ENCODE data around the gene YWHAH. TPM values are rescaled to one million over a fixed set of nuclear protein-coding genes. Genes with fewer than 3 reads are reported as not detected.

Gene YWHAH
- total and polyA plus RNA-seq, 2 of the 4 experiments (the other 2 are of a cell fraction), result 147 to 173 TPM

- POLR2A ChIA-PET (ENCODE audit: unreplicated experiment), result no interaction called here
- peaks cover 0 to 6% of the 10 kb centered on the region in 2 experiments; a peak in 2 of 4 replicates for H3K79me1 ChIP-seq (ENCODE audit: low read depth in 1 of 2, low read length in 2 of 2)
- H4K91ac ChIP-seq (ENCODE audit: insufficient read depth, low read depth, low read length), result no peak overlapping the region
- DNase-seq, result no peak
- TF ChIP-seq POLR2A (IDR thresholded peaks at IDR 0.05; ENCODE audit: low read depth, low read length) (no peak), MAFK (IDR thresholded peaks at IDR 0.05; ENCODE audit: low read depth, low read length) (no peak), NFE2L2 (IDR thresholded peaks at IDR 0.05; ENCODE audit: low read depth, low read length) (no peak), MXI1 (IDR thresholded peaks at IDR 0.05; ENCODE audit: borderline replicate concordance, low read depth, low read length) (no peak), RAD21 (IDR thresholded peaks at IDR 0.05; ENCODE audit: low read length) (no peak), ELK1 (IDR thresholded peaks at IDR 0.05; ENCODE audit: borderline replicate concordance, low read depth, low read length) (no peak), BHLHE40 (IDR thresholded peaks at IDR 0.05; ENCODE audit: low read depth, low read length) (no peak), RFX5 (IDR thresholded peaks at IDR 0.05; ENCODE audit: low read depth, low read length) (no peak), SMC3 (IDR thresholded peaks at IDR 0.05; ENCODE audit: low read depth, low read length) (no peak), RCOR1 (IDR thresholded peaks at IDR 0.05; ENCODE audit: insufficient replicate concordance, low read length) (no peak), CEBPB (IDR thresholded peaks at IDR 0.05; ENCODE audit: low read depth, low read length) (no peak), FOS (IDR thresholded peaks at IDR 0.05; ENCODE audit: low read depth, low read length) (no peak), MAZ (IDR thresholded peaks at IDR 0.05; ENCODE audit: borderline replicate concordance, low read depth, low read length) (no peak), CHD1 (IDR thresholded peaks at IDR 0.05; ENCODE audit: low read depth, low read length) (no peak)
- TF ChIP-seq, protein P1, sequence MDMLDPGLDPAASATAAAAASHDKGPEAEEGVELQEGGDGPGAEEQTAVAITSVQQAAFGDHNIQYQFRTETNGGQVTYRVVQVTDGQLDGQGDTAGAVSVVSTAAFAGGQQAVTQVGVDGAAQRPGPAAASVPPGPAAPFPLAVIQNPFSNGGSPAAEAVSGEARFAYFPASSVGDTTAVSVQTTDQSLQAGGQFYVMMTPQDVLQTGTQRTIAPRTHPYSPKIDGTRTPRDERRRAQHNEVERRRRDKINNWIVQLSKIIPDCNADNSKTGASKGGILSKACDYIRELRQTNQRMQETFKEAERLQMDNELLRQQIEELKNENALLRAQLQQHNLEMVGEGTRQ (IDR thresholded peaks at IDR 0.05; ENCODE audit: low read depth, low read length), result no peak
- TF ChIP-seq, protein P2, sequence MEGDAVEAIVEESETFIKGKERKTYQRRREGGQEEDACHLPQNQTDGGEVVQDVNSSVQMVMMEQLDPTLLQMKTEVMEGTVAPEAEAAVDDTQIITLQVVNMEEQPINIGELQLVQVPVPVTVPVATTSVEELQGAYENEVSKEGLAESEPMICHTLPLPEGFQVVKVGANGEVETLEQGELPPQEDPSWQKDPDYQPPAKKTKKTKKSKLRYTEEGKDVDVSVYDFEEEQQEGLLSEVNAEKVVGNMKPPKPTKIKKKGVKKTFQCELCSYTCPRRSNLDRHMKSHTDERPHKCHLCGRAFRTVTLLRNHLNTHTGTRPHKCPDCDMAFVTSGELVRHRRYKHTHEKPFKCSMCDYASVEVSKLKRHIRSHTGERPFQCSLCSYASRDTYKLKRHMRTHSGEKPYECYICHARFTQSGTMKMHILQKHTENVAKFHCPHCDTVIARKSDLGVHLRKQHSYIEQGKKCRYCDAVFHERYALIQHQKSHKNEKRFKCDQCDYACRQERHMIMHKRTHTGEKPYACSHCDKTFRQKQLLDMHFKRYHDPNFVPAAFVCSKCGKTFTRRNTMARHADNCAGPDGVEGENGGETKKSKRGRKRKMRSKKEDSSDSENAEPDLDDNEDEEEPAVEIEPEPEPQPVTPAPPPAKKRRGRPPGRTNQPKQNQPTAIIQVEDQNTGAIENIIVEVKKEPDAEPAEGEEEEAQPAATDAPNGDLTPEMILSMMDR (conservative IDR thresholded peaks at IDR 0.05; ENCODE audit: low read depth, low read length), result no peak
- no peak overlapping the region for H3K4ac ChIP-seq (ENCODE audit: low read depth, low read length)
- H3K27me3 ChIP-seq (ENCODE audit: control insufficient read depth, insufficient read depth, low read length), result peaks cover 11% of the 10 kb centered on the region
- H2AK5ac ChIP-seq (ENCODE audit: low read depth, low read length), result no peak overlapping the region
- H3K36me3 ChIP-seq (ENCODE audit: control insufficient read depth, insufficient read depth, low read length), result no peaks in the 10 kb centered on the region; the same call in 1 of the 2 replicates
- H3K4me3 ChIP-seq (ENCODE audit: insufficient read depth, low read depth, low read length), result no peak overlapping the region
- H3K56ac ChIP-seq (ENCODE audit: extremely low read depth, insufficient read depth, low read length), result no peak overlapping the region
- H2AFZ ChIP-seq (replicated peaks; ENCODE audit: low read length, poor library complexity), result no peak overlapping the region
- H3K27ac ChIP-seq (ENCODE audit: insufficient read depth, low read length), result no peak overlapping the region
- dilution Hi-C loops (cut with HindIII; ENCODE audit: low sequenced_read_pairs, unreplicated experiment), result no loop called here
- no TSS peak for BruUV-seq (replicated peaks)
- intact Hi-C loops (cut with micrococcal nuclease), result no loop called here
- H2BK20ac ChIP-seq (ENCODE audit: low read depth, low read length), result no peak overlapping the region
- H2BK15ac ChIP-seq (ENCODE audit: low read depth, low read length), result no peak overlapping the region
- no peak overlapping the region for H3K23ac ChIP-seq (ENCODE audit: low read depth, low read length)
- H4K5ac ChIP-seq (ENCODE audit: low read depth, low read length), result no peak overlapping the region
- H4K20me1 ChIP-seq (ENCODE audit: insufficient read depth, low read length), result peaks cover 5% of the 10 kb centered on the region
- 92% methylated on average over 2 of the region's 9 CpGs; no CpG with 5 or more reads in 1 of the 2 experiments for WGBS, 2 experiments (ENCODE audit: extremely low coverage in 2 of 2, insufficient read length in 1 of 2)
- H3K9me3 ChIP-seq (ENCODE audit: control insufficient read depth, insufficient read depth, low read length), result no peaks in the 10 kb centered on the region
- H2BK5ac ChIP-seq (ENCODE audit: low read depth, low read length, poor library complexity, severe bottlenecking), result no peak overlapping the region
- H2BK120ac ChIP-seq (ENCODE audit: low read depth, low read length), result no peak overlapping the region
- H3K9ac ChIP-seq (ENCODE audit: low read depth, low read length), result no peak overlapping the region
- H3K4me2 ChIP-seq (ENCODE audit: low read depth, low read length), result no peak overlapping the region
- H3K14ac ChIP-seq (replicated peaks; ENCODE audit: low read depth, low read length), result no peak overlapping the region
- no peak overlapping the region for H2AK9ac ChIP-seq (replicated peaks; ENCODE audit: low read depth, low read length, poor library complexity)
- no peak for ATAC-seq (ENCODE audit: low read depth)
- CTCF ChIA-PET, result no interaction called here
- in situ Hi-C loops (cut with MboI; ENCODE audit: low sequenced_read_pairs), result loop anchor here (10.0 kb wide), 1 partner anchor 186 kb away; the partner anchor contains the start of genes DEPDC5 and PRR14L
- H3K18ac ChIP-seq (ENCODE audit: low read depth, low read length), result no peak overlapping the region
- peaks cover 7% of the 10 kb centered on the region; the same call in 1 of the 2 replicates for H3K9me1 ChIP-seq (ENCODE audit: insufficient read depth, low read length)
- no peak overlapping the region for H4K8ac ChIP-seq (ENCODE audit: low read depth in 2 of 2, low read length in 2 of 2)
- H3K4me1 ChIP-seq (ENCODE audit: control insufficient read depth, insufficient read depth, low read length), result peaks cover 3% of the 10 kb centered on the region
Measured at GRCh38 chr22:31940506-31940905, 3.8 kb upstream of the YWHAH start.
